Fibroblast of villous mesenchyme (primary cell): Measurements from ENCODE around the gene TWIST2. TPM values are rescaled to one million over a fixed set of nuclear protein-coding genes. Genes with fewer than 3 reads are reported as not detected.

Experiments
- DNase-seq: peaks from one replicate; pipeline ENCODE4 v3.0.0-alpha.2; 2010; ENCODE audit warnings: low read depth
- H3K4me3 ChIP-seq: 2 replicates; pipeline ENCODE4 v1.5.1; 2011; ENCODE audit warnings: low read depth, mild to moderate bottlenecking, low read length
- CTCF ChIP-seq: IDR thresholded peaks from 2 replicates; pipeline ENCODE4 v1.5.1; 2012; ENCODE audit warnings: low read depth, mild to moderate bottlenecking, low read length; ENCODE audit not compliant: insufficient read depth
- total RNA-seq: library from RNA; depleted of rRNA; stranded (reverse); fragments of >200 nt; gene quantifications from 2 replicates; pipeline ENCODE4 v1.2.3, GENCODE V29; 2012

TWIST2 gene
- total RNA-seq, 1 donor: 58.7 TPM

DNA sequence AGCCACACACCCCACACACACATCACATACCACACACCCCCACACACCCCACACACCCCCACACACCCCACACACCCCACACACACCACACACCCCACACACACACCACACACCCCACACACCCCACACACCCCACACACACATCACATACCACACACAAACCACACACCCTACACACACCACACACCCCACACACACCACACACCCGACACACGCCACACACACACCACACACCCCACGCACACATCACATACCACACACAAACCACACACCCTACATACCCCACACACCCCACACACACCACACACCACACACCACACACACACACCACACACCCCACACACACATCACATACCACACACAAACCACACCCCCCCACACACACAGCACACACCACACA lies 22.4 kb downstream of the TWIST2 start:
- TF ChIP-seq CTCF: no peak
- DNase-seq: no peak
- no peak overlapping the region for H3K4me3 ChIP-seq

GRCh38 chr2:238872026-238872425 lies 24.1 kb downstream of the TWIST2 start:
- no peak for TF ChIP-seq CTCF
- no peak overlapping the region for H3K4me3 ChIP-seq
- DNase-seq: no peak

DNA sequence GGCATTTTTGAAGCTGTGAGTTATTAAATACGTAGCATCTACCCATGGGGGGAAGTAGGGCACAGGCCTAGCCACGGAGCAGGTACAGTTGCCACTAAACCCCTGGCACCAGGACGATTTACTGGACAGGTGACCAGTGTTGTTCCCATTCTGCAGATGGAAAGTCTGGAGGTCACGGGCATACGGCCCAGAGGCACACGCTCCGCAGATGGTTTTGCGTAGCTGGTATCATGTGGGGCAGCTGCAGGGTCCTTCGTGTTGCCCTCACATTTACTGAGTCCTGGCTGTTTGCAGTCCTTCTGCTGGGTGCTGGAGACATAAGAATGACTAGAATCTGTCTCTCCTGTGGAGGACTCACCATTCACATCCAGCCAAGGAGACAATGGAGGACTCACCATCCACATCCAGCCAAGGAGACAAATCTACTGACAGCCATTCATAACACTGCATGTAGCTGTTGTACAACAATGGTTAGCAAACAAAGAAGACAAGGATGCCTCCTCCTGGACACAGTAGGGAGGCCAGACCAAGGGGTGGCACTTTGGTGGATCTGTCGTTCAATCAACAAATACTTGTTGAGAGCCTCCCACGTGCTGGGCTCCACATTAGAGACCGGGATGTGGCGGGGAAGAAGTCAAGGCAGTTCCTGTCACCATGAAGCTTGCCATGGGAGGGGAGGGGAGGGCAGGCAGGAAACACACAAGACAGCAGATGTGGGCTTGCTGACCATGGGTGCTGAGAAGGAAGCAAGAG lies 24.9 kb downstream of the TWIST2 start:
- no peak overlapping the region for H3K4me3 ChIP-seq
- TF ChIP-seq CTCF: no peak

DNA sequence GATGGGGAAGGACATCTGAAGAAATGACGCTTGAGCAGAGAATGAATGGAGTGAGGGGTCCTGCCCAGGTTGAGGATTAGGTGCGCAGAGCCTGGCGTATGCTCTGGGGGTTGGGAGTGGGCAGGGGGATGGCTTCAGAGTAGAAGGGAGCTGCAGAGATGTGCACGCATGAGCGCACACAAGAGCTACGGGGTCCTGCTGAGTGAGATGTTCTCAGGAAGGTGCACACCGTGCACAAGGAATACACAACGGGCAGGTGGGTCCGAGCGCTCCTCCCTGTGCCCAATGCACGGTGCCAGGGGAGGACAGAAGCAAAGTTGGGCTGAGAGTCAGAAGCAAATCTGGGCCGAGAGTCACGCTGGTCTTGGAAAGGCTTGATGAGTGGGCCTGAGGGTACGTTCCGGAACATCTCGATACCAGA lies 25.5 kb downstream of the TWIST2 start:
- no peak overlapping the region for H3K4me3 ChIP-seq
- no peak for DNase-seq
- TF ChIP-seq CTCF: no peak

More for the DNA sequence above, 24.9 kb downstream of the TWIST2 start:
- no peak for DNase-seq

- TF ChIP-seq CTCF: no peak
- no peak overlapping the region for H3K4me3 ChIP-seq
- no peak for DNase-seq
Observed at GRCh38 chr2:238873841-238874240, 26.0 kb downstream of the TWIST2 start.

GRCh38 chr2:238874330-238875050 lies 26.6 kb downstream of the TWIST2 start:
- DNase-seq: peak; percentile 50
- peak; percentile 27 for TF ChIP-seq CTCF
- no peak overlapping the region for H3K4me3 ChIP-seq

DNA sequence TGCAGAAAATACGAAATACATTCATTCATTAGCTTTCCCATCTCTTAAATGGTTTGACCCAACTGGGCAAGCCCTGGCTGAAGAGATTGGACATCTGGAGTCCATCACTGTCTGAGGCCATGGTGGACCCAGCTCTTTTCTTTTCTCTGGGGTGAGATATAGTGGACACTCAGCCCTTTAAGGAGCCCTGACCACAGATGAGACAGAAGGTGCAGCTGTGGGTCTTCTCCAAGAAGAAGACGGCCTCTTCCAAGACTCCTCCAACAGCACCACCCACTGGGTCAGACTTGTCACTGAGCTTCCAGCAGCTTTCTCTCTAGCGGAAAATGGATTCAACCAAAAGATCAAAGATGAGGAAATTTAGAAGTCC lies 27.2 kb downstream of the TWIST2 start:
- DNase-seq: peak; percentile 75
- H3K4me3 ChIP-seq: no peak overlapping the region
- TF ChIP-seq CTCF: peak; percentile 44
